ENCODE data around the gene TDP1.
A peak's percentile ranks its signal among the peaks of the same experiment; 100 is the strongest.

TDP1 gene

GRCh38 chr14:89955745-89956660 is at the start of gene TDP1:
Gene TDP1 (plus strand): TSS chr14:89955927. CDS start chr14:89963115, 7,188 bp downstream.
- peak; percentile 95 for DNase-seq (ENCODE audit: low spot score)

DNA sequence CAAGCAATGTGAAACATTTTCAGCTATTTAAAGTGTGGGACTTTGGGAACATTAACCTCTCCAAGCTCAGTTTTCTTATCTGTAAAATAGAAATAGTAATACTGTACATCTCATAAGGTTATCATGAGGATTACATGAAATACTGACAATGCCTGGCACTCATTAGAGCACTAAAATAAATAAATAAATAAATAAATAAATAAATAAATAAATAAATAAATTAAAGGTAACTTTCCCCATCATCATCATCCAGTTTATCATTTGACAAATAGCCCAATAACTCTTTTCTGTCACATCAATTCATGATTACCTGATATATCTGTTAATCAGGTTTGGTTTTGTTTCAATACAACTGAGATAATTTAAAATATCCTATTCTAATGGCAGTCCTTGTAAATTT is 49.7 kb upstream of the TDP1 start:
- no peak for DNase-seq (ENCODE audit: low spot score)

GRCh38 chr14:89907655-89908054 is 48.1 kb upstream of the TDP1 start:
- no peak for DNase-seq (ENCODE audit: low spot score)

DNA sequence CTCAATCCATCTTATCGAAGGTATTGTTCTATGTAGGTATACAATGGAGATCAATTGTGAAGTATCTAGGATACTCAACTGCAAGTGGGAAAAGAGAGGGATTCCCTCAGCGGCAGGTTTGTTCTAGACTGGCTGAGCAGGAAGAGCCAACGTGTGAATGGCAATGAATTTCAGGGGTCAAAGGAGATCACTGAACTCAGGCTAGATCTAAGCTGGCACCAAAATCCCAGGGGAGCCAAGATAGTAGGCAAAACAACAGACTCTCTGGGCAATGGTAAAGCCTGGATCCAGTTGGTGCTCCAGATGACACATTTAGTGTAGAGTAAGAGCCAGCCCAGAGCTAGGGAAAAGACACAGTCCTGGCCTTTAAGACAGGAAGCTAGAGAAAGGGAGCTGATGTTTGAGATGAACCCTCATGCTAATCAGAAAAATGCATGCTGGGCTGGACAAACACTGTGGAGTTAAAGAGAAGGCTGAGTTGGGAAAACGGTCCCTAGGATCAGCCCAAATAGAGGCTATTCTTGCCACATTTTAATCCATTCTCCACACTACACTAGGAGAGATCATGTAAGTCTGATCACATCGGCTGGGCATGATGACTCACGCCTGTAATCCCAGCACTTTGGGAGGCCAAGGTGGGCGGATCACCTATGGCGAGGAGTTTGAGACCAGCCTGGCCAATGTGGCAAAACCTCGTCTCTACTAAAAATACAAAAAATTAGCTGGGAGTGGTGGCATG is 46.8 kb upstream of the TDP1 start:
- DNase-seq (ENCODE audit: low spot score): no peak

DNA sequence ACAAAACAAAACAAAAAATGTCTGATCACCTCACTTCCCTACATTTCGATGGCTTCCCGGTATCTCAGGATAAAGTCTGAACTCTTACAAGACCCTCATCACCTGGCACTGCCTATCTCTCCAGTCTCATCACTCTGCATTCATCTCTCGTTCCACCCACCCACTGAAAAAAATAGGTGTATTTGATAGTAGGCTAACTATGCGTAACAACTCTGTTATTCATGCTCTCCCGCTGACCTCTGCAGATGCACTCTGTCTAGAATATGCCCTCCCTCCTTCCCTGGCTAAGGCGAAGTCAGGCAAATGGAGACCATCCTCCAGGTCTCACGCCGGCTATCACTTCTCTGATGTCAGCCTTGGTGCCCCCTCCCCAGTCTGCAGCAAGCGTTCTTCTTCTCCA is 46.1 kb upstream of the TDP1 start:
- no peak for DNase-seq (ENCODE audit: low spot score)

DNA sequence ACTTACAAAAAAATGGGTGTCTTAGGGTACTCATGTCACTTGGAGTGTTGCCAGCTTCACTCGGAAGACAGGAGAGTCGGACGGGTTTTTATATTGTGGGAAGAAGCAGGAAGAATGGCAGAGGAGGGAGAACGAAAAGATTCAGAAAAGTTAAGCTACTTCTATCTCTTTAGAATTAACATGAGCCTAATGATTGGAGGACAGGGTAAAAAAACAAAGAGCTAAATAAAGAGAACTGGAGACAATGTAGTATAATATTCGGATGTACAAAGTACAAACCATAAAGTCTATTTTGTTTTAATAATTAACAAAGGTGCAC is 45.1 kb upstream of the TDP1 start:
- DNase-seq (ENCODE audit: low spot score): no peak

- peak; percentile 87 for DNase-seq (ENCODE audit: low spot score)
Measured at GRCh38 chr14:89911010-89911919, 44.5 kb upstream of the TDP1 start.

DNA sequence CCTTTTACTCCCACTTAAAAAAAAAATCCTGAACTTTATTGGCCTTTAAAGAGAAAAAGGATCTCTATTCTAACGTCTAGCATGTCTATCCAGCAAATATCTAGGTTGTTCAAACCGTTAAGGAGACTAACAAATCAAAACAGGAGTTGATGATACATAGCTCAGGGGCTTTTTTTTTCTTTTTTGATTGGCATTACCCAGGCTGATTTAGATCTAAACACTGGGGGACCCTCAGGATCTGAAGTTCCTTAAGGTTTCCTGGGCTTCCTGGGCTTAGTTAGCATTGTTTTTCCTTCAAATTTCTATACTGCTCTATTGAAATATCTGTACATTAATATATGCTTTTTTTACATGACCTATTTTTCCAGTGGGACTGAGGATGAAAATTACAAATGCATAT is 43.5 kb upstream of the TDP1 start:
- no peak for DNase-seq (ENCODE audit: low spot score)

DNA sequence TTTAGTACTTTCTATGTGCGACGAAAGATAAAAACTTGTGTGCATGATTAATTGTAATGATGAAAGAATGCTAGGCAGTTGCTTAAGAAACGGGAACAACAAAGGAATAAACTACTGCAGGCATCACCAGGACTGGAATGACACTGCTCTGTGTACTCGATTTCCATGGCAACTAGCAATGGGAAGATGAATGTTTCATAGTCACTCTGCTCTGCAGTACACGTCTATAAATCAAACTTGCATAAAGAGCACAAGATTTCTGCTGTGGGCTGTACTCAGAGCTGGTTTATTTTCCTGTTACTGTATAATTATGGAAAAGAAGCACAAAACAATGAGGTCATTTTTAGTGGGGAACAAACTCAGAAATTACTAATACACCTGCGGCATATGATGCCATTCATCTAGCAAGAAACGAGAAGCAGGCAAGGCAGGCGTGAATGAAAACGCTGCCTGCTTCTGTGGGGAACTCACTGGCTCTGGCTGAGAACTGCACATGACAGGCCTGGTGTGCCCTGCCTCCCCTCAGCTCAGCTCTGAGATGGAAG is 43.0 kb upstream of the TDP1 start:
- peak; percentile 66 for DNase-seq (ENCODE audit: low spot score)

- DNase-seq (ENCODE audit: low spot score): peak; percentile 89
Measured at GRCh38 chr14:89915114-89915878, 40.4 kb upstream of the TDP1 start.

DNA sequence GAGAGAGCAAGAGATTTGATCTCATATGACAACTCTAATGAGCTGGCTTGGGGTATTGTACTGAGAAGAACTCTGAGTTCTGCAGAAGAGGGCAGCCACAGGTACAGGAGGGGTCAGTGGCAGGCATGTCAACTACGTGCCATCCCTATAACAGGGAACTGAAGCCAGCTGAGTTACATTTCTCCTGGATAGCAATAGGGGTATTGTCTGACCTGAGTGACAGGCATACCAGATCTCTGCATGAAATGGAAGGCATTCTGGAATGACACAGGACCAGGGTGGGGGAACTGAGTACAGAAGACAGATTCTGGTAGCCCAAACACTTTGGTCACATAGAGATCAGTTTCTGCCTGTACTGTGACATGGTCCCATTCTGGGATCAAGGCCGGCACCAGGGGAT is 37.0 kb upstream of the TDP1 start:
- DNase-seq (ENCODE audit: low spot score): no peak

DNA sequence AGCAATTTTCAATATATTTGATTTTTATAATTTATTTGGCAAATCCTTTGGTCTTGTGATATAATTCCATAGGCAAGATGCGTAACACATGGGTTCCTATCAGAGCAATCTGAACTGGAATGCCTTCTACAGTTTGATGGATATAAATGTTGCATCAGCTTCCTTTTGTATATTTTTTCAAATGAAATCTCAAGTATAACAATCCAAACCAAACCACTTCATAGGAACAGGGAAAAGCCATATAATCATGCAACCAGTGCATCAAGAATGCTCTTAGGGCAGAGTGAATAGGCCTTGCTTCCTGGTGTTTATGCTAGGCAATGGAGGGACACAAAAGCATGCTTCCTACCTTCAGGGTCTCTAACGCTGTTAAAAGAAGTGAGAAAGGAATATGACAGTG is 35.7 kb upstream of the TDP1 start:
- no peak for DNase-seq (ENCODE audit: low spot score)

DNA sequence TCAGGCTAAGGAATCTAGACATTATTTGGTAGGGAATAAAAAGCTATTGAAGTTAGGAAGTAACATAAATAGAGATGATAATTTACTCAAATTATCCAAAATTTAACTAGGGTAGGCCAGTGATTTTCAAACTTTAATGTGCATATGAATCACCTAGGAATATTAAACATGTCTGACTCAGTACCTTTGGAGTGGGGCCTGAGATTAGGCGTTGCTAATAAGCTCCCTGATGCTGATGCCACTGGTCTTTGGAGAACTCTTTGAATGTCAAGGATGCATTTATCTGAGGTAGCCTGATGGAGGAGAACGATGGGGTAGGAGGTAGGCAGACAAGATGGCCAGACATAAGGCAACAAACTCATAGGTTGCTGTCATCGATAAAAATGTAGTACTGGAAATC is 34.4 kb upstream of the TDP1 start:
- DNase-seq (ENCODE audit: low spot score): no peak

- peak; percentile 79 for DNase-seq (ENCODE audit: low spot score)
Measured at GRCh38 chr14:89922031-89922907, 33.5 kb upstream of the TDP1 start.

- no peak for DNase-seq (ENCODE audit: low spot score)
Measured at GRCh38 chr14:89924268-89924667, 31.5 kb upstream of the TDP1 start.

DNA sequence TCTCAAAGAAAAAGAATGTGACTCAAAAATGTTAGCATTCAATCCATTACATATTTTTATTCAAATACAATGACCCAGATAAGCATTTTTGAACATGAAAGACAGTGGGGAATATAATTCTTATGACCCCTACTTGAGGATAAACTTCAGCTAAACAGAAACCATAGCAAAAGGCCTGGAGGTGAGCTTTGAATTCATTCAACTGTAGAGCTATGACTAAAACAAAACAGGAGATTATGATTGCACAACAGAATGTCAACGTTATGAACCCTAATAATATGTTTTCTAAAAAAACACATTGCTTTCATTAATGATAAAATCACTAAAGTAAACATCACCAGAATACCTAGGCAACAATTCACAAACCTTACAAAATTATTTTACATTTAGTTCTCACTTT is 29.0 kb upstream of the TDP1 start:
- no peak for DNase-seq (ENCODE audit: low spot score)

- DNase-seq (ENCODE audit: low spot score): no peak
Measured at GRCh38 chr14:89927186-89927865, 28.4 kb upstream of the TDP1 start.

- no peak for DNase-seq (ENCODE audit: low spot score)
Measured at GRCh38 chr14:89933002-89933401, 22.7 kb upstream of the TDP1 start.

DNA sequence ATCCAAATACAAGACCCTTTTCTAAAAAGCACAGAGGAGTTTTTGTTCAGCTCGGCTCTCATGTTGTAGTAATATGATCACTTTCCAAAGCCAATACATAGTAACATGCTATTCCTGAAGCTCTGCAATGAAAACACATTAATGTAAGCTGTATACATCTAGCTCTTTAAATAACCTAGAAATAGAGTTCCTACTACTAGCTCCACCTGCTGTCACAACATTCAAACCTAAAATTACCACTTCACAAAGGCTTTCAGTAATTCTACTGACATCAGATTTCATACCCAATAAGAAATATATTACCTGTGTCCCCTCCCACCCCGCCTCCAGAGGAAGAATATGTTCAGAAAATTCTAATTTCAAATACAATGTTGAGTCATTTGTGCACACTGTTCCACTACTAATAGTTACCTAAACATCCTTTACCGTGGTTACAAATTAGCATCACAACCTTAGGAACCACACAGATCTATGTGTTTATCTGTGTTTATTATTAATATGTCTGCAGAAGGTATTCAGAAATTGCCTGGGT is 19.0 kb upstream of the TDP1 start:
- DNase-seq (ENCODE audit: low spot score): peak; percentile 28
